ENCODE data around the gene RASEF.

The RASEF gene

GRCh38 chr9:83005963-83006362 is 57.0 kb downstream of the RASEF start:
- no peak for DNase-seq (ENCODE audit: insufficient read length, low spot score)
- FAIRE-seq: no peak
- no peak for TF ChIP-seq CTCF (IDR thresholded peaks at IDR 0.05; ENCODE audit: insufficient read depth, missing control alignments)

- FAIRE-seq (no peak), DNase-seq (ENCODE audit: insufficient read length, low spot score) (no peak)
- no peak for TF ChIP-seq CTCF (IDR thresholded peaks at IDR 0.05; ENCODE audit: insufficient read depth, missing control alignments)
Measured at GRCh38 chr9:83005361-83005760, 57.6 kb downstream of the RASEF start.

GRCh38 chr9:83002329-83002728 is 60.6 kb downstream of the RASEF start:
- FAIRE-seq: no peak
- TF ChIP-seq CTCF (IDR thresholded peaks at IDR 0.05; ENCODE audit: insufficient read depth, missing control alignments): no peak
- no peak for DNase-seq (ENCODE audit: insufficient read length, low spot score)

- DNase-seq (ENCODE audit: insufficient read length, low spot score): no peak
- FAIRE-seq: no peak
- TF ChIP-seq CTCF (IDR thresholded peaks at IDR 0.05; ENCODE audit: insufficient read depth, missing control alignments): no peak
Measured at GRCh38 chr9:83000765-83001164, 62.2 kb downstream of the RASEF start.

GRCh38 chr9:82998409-82998808 is 64.5 kb downstream of the RASEF start:
- FAIRE-seq: no peak
- DNase-seq (ENCODE audit: insufficient read length, low spot score): no peak
- TF ChIP-seq CTCF (IDR thresholded peaks at IDR 0.05; ENCODE audit: insufficient read depth, missing control alignments): no peak

GRCh38 chr9:82997476-82998140 is 65.3 kb downstream of the RASEF start:
- no peak for FAIRE-seq
- no peak for TF ChIP-seq CTCF (IDR thresholded peaks at IDR 0.05; ENCODE audit: insufficient read depth, missing control alignments)
- DNase-seq (ENCODE audit: insufficient read length, low spot score): no peak

- TF ChIP-seq CTCF (IDR thresholded peaks at IDR 0.05; ENCODE audit: insufficient read depth, missing control alignments): no peak
- DNase-seq (ENCODE audit: insufficient read length, low spot score): no peak
- no peak for FAIRE-seq
Measured at GRCh38 chr9:82996941-82997340, 66.0 kb downstream of the RASEF start.

Measured in D721Med (cell line).